NK-92 (cell line): ENCODE data around the gene WNT3.

Experiments used
- DNase-seq: peaks from one replicate; lab custom pipeline; 2025; ENCODE audit not compliant: unreplicated experiment; lab: John Stamatoyannopoulos, UW

The WNT3 gene

DNA sequence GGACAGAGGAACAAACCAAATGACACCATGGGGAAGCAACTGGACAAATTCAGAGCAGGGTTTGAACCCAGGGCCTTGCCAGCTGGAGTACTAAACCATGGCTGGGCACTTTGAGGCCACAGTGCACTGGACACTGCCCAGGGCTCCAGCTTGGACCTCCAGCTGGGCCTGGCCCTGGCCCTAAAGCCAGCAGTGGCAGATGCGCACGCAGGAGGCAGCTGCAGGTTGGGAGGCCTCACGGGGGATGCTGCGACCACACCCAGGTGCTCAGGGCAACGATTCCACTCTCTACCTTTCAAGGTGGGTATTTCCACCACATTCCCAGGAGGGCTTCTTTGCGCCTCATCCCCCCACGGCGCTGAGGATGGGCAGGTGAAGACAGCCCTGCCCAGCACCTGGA is 28.9 kb downstream of the WNT3 start:
- no peak for DNase-seq

DNA sequence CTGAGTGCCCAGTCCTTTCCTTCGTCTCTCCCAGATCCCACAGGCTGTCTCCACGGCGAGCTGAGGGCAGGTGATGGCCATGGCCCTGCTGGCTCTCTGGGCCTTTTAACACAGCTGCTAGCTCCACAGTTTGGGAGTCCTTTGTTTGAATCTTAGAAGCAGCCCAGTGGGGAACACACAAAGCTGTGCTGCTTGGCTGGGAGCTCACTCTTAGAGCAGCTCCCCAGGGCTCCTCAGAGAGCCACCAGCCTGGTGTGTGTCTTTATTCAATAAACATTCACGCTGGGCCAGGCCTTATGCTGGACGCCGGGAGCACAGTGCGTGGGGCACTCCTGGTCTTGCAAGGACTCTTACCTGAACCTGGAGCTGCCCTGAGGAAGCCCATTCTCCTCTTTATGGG is 29.7 kb downstream of the WNT3 start:
- DNase-seq: no peak

DNA sequence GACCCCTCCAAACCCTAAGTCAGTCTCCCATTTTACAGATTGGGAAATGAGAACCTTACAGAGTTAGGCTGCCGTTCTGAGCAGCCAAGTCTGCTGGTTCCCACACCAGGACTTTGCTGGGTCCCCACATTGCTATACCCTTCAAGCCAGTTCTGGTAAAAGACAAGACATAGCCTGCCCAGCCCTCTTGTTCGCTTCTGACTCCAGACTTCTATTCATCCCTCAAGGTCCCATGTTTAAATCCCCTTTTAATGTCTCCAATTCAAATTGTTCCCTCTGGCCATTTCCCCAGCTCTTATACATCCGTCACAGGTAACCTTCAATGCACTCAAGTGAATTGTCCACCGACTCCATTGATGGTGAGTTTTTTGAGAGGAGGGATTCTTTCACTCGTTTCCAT is 30.2 kb downstream of the WNT3 start:
- no peak for DNase-seq

DNA sequence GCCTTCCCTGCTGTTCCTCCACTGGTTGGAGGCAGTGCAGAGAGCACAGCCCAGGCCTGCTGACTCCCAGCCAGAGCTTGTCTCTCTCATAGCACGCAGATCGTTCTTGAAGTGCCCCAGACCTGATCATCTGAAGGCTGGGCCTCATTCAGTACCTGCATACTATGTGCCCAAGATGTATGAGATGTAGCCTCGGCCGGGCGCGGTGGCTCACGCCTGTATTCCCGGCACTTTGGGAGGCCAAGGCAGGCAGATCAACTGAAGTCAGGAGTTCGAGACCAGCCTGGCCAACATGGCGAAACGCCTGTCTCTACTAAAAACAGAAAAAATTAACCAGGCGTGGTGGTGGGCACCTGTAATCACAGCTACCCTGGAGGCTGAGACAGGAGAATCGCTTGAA is 31.0 kb downstream of the WNT3 start:
- DNase-seq: no peak

DNA sequence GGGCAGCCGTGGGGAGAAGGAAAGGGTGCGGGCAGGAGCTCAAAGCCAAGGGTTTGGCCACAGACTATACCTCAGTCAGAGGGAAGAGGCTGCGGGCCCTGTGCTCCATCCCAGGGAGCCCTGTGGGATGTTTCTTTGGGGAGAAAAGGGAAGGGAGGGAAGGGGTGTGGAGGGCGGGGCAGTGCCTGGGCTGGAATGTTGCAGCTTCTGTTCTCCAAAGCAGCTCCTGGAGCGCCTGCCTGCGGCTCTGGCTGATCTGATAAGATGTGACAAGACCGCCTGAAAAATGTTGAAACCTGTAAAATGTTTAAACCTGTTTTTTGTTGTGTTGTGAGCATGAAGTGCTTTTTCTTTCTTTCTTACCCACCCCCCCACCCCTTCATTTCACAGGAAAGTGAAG is 32.8 kb downstream of the WNT3 start:
- DNase-seq: no peak

DNA sequence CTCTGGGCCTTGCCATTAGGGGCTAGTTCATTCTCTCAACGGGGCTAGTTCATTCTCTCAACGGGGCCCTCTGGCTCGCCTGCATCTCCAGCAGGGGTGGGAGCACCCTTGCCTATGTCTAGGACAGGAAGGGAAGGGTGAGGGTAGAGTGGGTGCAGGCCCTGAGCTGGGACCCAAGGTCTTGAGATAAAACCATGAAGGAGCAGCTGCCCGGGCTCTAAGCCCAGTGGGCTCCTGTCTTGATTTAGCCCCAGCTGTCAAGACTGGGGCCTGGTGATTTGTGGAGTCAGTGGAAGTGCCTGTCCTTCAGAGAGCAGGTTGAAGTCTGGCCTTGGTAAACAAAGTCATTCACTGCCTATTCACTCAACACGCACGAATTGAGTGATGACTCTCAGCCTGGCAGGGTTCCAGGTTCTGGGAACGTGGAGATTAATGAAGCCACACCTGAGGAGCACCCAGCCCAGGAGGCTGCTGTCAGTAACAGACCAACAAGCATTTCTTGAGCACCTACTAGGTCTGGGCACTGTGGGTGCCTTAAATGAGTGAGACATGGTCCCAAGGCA is 35.4 kb downstream of the WNT3 start:
- DNase-seq: no peak

DNA sequence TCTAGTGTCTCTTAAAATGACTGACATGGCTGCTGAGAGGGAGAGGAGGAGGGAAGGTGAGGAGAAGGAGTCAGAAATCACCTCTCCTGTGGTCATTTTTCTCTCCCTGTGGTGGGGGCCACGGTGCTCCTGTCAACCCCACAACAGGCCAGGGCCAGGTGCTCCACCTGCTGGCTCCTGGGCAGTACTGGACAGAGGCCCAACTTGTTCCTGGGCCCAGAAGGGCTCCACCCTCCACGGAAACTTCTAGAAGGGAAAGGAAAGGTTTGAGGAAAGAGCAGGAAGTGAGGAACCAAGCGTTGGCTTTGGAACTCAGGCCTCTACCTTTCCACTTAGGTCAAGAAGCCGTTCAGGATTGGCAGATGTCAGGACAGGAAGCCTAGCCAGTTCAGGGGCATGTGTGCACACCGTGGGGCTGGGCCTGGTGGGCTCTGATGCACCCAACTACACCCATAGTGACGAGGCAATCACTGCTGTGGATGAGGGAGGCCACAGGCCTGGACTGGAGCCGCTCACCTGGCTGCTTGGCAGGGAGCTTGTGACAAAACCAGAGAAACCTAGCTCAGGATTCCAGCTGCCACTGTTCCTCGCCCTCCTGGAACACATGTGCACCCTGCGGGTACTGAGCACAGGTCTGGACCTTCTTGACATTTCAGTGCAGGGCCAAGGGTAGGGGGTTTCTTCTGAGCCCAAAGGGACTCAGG is 36.1 kb downstream of the WNT3 start:
- no peak for DNase-seq

DNA sequence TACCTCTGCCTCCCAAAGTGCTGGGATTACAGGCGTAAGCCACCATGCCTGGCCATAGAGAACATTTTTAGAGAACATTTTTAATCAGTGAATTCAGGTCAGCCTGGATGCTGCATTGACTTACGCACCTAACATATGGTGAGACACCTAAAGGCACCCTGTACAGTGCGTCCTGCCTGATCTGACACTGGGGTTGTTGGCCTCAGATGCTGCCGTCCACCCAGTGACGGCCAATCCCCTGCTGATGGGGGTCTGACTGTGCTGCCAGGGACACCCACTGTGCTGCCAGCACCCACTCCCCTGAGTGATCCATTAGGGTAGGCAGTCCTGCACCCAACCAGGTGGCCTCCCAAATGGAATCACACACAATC is 38.5 kb downstream of the WNT3 start:
- DNase-seq: no peak

DNA sequence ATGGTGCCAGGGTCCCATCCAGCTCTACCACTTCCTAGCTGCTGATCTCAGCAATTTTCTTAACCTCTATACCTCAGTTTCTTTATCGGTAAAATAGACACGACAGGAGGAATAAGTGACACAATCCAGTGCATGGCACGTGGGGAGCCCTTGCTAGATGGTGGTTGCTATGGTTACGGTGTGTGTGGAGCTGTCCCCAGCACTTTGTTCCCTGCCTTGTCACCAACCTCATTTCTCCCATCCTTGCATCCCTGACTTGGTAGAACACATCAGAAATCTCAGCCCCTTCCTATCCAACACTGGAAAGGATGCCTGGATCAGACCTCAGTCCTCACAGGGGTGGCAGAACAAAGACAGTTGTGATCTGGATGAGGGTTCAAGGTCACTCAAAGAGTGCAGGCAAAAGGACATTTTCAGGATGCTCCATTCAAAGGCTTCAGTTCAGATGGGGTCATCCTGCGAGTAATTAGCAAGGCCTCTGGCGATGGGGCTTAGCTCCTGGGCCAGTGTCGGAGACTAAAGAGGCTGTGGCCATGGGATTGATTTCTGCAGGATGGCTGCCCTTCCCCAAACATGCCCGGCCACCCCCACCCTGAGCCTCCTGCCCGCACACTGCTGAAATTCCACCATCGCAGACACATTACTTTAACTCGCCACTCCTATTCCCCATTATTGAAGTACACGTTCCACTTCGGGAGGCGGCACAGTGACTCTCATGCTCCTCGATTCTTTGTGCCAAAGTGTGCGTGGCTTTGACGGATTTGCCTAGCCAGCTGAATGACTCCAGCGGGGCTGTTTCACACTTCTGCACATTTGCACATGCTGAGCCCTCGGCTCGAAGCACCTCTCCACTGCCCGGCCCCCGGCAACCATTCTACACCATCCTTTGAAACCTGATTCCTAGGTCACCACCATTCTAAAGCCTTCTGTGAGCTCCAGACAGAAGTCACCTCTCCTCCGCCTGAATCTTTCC is 40.3 kb downstream of the WNT3 start:
- no peak for DNase-seq

DNA sequence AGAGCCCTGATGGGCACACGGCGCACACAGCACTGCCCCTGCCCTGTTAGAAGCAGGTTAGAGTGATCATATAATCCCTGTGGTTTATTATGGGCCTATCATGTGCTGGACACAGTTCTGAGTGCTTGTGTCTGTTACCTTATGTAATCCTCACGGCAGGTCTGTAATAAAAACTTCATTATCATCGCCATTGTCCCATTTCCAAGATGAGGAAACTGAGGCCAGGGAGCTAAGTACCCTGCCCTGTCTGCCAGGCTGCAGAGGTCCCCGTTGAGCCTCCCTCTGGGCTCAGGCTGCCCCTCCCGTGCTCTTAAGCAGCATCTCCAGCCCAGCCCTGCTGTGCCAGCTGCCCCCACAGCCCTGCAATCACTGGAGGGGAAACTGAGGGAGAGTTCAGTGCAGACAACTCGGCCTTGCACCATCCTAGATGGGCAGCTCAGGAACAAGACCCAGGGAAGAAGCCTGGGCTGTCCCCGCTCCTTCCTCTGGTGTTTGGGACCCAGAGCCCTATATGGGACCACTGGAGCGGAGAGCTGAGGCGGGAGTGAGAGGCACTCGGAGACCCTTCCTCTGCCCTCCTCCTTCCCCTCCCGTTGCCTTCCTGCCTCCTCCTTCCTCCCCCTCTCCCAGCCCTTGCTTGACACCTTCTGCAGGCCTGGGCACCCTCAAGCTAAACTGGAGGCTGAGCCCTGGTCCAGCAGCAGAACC is 42.0 kb downstream of the WNT3 start:
- DNase-seq: no peak

DNA sequence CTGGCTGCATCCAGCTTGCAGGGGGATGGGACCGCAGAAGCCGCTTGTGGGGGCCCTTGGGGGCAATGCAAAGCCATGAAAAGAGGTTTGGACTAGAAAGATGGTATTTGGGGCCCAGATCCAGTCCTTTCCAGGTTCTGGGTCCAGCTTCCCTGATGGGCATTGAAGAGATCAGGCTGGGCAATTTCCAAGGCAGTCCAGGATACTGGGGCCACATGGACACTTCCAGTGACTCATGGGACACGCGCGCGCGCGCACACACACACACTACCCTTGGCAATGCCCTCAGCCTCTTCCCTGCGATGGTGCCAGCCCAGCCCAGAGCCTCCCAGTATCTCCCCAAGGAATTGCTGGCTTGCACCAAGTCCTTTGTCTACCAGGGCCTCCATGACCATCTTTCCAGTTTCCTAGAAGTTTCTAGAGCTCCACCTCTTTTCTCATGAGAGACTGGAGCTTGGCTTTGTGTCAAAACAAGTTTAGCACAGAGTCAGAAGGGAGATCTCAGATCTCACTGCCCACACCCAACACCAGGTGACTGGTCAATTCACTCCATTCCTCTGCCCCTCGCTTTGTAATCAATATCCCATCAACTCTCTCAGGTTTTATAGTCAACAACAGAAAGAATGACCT is 44.3 kb downstream of the WNT3 start:
- DNase-seq: no peak

DNA sequence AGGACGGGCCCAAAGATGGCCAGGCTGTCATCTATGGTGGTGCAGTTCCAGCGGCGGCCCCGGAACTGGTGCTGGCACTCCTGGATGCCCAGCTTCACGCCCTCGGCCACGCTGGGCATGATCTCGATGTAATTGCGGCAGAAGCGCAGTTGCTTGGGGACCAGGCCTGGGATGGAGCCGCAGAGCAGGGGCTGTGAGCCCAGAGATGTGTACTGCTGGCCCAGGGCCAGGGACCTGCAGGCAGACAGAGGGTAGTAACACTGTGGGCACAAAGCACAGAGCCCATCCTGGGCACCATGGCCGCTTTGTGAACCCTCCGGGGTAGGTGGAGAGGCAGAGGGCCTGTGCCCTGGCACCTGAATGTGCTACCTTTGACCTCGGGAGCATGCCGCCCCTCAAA is 44.8 kb downstream of the WNT3 start:
- no peak for DNase-seq

DNA sequence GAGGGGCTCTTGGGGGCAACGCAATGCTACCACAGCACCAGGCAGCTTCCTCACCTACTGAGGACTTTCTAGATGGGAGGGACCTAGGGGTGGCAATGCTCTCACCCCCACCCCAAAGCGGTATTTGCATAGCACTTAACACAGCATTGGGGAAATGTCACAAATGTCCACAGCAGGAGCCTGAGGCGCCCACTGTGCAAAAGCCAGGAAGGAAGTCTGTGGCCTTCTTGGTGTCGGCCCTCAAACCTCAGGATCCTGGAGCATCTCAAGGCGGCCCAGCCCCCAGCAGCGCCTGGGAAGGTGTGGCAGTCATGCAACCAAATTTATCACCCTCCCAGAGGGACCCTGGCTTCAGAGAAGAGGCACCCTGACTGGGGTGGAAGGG is 45.3 kb downstream of the WNT3 start:
- no peak for DNase-seq

DNA sequence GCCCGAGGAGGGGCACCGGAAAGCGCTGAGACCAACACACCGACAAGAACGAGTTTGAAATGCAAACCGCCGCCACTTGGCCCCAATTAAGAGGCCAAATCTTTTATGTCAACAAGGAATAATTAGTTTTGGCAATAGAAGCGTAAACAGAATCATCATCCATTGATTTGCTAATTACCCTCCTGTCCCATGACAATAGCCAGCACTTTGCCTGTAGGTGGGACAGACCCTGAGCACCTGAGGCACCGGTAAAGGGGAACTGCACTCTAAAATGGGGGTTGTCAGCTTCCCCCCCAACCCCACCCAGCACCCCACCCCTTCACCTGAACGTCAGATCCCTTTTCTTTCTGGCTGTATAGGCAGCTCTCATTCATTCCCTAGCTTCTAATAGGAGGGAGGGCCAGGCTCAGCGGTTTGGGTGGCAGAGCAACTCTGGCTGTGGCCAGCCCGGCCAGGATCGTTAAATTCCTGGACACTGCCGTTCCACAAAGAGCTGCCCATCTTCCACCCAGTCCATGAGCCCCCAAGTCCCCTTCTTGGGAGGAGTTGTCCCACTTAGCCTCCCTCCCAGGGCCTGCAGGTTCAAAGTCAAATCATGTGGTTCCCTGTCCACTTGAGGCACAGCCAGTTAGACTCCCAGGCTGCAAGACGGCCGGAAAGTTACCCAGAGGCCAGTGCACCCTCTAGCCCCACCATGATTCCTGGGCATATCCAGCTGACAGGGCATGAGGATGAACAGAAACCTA is 45.8 kb downstream of the WNT3 start:
- no peak for DNase-seq

DNA sequence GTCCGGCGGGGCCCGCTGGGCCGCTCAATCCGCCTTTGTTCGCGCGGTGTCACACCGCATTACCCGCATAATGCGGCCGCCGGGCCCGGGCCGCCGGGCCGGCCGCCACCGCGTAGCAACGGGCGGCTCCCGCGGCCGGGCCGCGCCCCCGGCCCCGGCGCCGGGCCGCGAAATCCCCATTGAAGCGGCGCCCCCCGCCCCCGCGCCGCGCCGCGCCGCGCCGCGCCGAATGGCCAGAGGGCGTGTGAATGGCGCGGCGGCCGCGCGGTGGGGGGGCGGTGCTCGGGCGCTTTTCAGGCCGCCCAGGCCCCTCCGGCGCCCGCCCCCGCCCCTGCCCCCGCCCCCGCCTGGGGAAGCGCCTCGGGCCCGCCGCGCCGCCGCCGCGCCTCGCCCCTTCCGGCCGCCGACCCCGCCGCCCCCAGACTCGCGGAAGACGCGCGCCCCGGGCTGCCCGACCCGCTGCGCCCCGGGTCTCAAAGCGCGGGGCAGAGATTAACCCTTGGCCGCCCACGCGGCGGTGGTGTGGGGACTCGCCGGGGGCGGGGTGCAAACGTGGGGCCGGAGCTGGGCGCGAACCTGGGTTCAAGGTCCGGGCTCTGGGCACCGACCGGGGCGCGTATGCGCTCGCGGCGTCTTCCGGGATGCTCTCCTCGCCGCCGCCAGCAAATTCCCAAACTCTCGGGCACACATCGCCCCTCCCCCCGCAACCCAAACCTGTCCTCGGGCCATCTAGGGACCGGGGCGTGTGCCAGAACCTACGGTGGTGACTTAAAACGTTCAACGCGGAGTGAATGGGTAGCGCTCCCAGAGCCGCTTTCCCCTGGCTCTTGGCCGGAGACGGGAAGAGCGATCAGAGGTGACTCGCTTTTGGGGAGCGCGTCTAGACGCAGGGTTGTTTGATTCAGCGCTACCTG is 46.7 kb downstream of the WNT3 start:
- no peak for DNase-seq

DNA sequence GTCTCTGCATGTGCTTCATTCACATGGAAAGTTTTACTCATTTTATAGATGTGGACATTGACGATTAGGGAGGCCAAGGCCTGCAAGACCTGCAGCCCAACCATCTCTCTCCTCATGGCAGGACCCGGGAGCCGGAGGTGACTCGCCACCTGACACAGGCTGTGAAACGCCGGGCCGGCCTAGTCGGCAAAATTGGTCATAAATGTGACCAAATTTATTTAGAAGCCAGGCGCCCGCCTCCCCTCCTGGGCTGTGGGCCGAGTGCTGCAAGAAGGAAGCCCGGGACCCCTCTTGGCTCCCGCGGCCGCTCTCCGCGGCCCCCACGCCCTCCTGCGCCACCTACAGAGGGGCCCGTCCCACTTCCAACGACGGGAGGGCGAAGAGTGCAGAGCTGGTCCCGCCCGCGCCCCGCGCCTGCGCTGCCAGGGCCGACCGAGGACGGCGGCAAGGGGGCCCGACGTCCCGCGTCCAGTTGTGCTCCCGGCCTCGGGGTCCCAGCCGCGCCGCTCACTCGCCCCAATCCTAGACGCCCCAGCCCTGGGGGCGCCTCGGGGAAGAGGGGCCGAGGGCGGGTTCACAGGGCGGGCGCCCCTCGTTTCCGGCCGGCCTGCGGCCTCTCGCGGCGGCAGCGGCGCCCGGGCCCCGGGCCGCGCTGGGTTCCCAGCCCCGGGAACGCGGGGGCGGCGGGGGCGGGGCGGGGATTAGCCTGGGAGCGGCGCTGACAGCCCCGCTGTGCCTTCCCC is 47.5 kb downstream of the WNT3 start:
- DNase-seq: no peak

DNA sequence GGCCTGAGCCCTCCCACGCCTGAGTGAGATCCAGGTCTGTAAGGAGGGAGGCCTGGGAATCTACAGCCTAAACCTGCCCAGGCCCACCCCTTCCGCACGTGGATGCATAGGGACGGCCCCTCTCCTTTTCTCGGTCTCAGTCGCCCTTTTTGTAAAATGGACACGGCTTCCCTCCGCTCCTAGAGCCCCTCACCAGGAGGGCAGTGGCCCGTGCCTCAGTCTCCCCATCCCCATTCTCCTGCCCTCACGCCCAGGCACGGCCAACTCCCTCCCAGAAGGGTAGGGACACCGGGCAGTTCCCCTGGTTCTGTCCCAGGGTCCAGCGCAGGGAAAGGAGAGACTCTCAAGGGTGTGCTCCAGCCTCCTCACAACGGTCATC is 48.1 kb downstream of the WNT3 start:
- no peak for DNase-seq

DNA sequence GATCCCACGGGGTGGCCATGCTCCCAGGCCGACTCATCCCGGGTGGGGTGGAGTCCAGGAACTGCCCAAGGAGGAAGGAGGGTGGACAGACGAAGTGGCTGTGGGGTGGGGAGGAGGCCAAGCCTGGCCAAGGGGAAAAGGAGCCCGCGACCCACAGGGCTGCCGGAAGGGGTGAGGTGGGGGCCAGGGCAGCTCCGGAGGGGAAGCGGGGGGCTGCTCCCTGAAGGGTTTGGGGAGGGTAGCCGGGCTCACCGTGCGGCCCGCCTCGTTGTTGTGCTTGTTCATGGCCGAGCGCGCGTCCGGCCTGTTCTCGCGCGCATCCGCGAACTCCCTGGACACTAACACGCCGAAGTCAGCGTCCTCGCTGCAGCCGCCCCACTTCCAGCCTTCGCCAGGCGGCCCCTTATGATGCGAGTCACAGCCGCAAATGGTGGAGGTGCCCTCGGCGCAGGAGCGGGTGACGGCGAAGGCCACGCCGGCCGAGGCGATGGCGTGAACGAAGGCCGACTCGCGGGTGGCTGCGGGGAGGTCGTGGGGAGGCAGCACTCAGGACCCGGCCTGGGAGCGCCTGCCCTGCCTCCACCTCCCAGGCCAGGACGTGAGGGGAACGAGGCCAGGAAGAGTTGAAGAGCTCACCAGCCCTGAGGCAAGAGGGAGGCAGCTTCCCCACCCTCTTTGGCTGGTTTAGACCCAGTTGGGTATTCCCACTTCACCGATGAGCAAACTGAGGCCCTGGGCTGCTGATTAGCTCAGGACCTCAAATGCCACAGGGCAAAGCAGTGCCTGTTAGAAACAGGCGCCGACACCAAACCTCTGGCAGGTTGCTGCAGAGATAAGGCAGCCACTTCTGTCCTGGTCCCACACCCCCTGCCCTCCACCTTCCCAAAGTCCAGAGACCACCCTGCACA is 48.7 kb downstream of the WNT3 start:
- no peak for DNase-seq
